ENCODE measurements around the gene UVSSA. TPM values are rescaled to one million over a fixed set of nuclear protein-coding genes. Genes with fewer than 3 reads are reported as not detected.
A peak's percentile ranks its signal among the peaks of the same experiment; 100 is the strongest.
"Not testable (repeated sequence)": the region's sequence is repeated elsewhere in the genome, so short reads cannot be mapped to it uniquely, and the experiment has no call there.

Gene UVSSA
- total and polyA plus RNA-seq, 8 donors = 9.2 to 30.9 (median 14.5) TPM

- FAIRE-seq (no peak), DNase-seq (peak in 1 of 6 donors; percentile 44)
- 92 to 95% methylated on average over 13 of the region's 13 CpGs for WGBS, 2 donors
These were observed 14.3 kb upstream of the UVSSA start for GRCh38 chr4:1332686-1333085.

GRCh38 chr4:1333256-1333655, 13.8 kb upstream of the UVSSA start:
- no peak for TF ChIP-seq CTCF (IDR thresholded peaks at IDR 0.05)
- 89 to 91% methylated on average over 8 of the region's 8 CpGs for WGBS, 2 donors
- Histone ChIP-seq H3K27ac (peak overlapping the region in 1 of 4 donors; percentile 11), H3K4me1 (no peaks in the 10 kb centered on the region), H3K36me3 (peaks cover 1 to 30% (median 4%) of the 10 kb centered on the region in 3 donors), H3K9me3 (no peaks in the 10 kb centered on the region), H3K4me3 (no peak overlapping the region), H3K27me3 (no peaks in the 10 kb centered on the region)
- FAIRE-seq (no peak), ATAC-seq (peak in 2 of 4 donors; percentile 10 to 46), DNase-seq (peak in 1 of 6 donors; percentile 33)
- intact Hi-C loops (cut with DNase I) = loop anchor here in 1 of 3 donors (10.0 kb wide), 1 partner anchor 78 kb away; no protein-coding TSS in a partner anchor

More at GRCh38 chr4:1332686-1333085, 14.3 kb upstream of the UVSSA start:
- no peak for ATAC-seq
- Histone ChIP-seq H3K4me3 (no peak overlapping the region), H3K27me3 (no peaks in the 10 kb centered on the region), H3K9me3 (no peaks in the 10 kb centered on the region), H3K27ac (peak overlapping the region in 1 of 4 donors; percentile 11), H3K36me3 (peaks cover 3 to 30% (median 6%) of the 10 kb centered on the region in 3 donors), H3K4me1 (no peaks in the 10 kb centered on the region)
- TF ChIP-seq CTCF (IDR thresholded peaks at IDR 0.05) = no peak
- intact Hi-C loops (cut with DNase I) = loop anchor here in 1 of 3 donors (10.0 kb wide), 1 partner anchor 78 kb away; no protein-coding TSS in a partner anchor

- WGBS, 2 donors = 77 to 90% methylated on average over 8 to 11 of the region's 12 CpGs
- H3K4me3 ChIP-seq, H3K9me3 ChIP-seq, H3K27ac ChIP-seq, H3K27me3 ChIP-seq, FAIRE-seq, H3K4me1 ChIP-seq: not testable (repeated sequence)
- DNase-seq (peak in 1 of 6 donors; percentile 7), ATAC-seq (peak in 1 of 4 donors; percentile 27)
- peaks cover 0 to 37% (median under 1%) of the 10 kb centered on the region in 3 donors for H3K36me3 ChIP-seq
- intact Hi-C loops (cut with DNase I) = loop anchor here in 1 of 3 donors (10.0 kb wide), 1 partner anchor 79 kb away; no protein-coding TSS in a partner anchor
These were observed 13.0 kb upstream of the UVSSA start for GRCh38 chr4:1333851-1334578.

- Histone ChIP-seq H3K36me3 (peaks cover 0 to 42% (median 0%) of the 10 kb centered on the region in 3 donors), H3K4me1 (no peaks in the 10 kb centered on the region), H3K4me3 (no peak overlapping the region), H3K27ac (no peak overlapping the region), H3K9me3 (no peaks in the 10 kb centered on the region), H3K27me3 (no peaks in the 10 kb centered on the region)
- FAIRE-seq (no peak), ATAC-seq (no peak), DNase-seq (peak in 1 of 6 donors; percentile 35)
- WGBS, 2 donors = 94 to 97% methylated on average over 6 of the region's 6 CpGs
- intact Hi-C loops (cut with DNase I) = loop anchor here in 1 of 3 donors (10.0 kb wide), 1 partner anchor 80 kb away; no protein-coding TSS in a partner anchor
- no peak for TF ChIP-seq CTCF (IDR thresholded peaks at IDR 0.05)
These were observed 12.5 kb upstream of the UVSSA start for GRCh38 chr4:1334579-1334895.

GRCh38 chr4:1335193-1335883, 11.7 kb upstream of the UVSSA start:
- not testable (repeated sequence) for H3K9me3 ChIP-seq, H3K4me1 ChIP-seq, H3K27ac ChIP-seq, FAIRE-seq, H3K4me3 ChIP-seq, ATAC-seq, H3K27me3 ChIP-seq
- 92 to 93% methylated on average over 4 of the region's 4 CpGs for WGBS, 2 donors
- intact Hi-C loops (cut with DNase I) = loop anchor here in 1 of 3 donors (10.0 kb wide), 1 partner anchor 81 kb away; no protein-coding TSS in a partner anchor
- peaks cover 0 to 50% (median 0%) of the 10 kb centered on the region in 3 donors for H3K36me3 ChIP-seq
- peak in 1 of 6 donors; percentile 2 for DNase-seq

All from pancreas (tissue), 10 donors.